ENCODE results near the gene RILP. TPM values are rescaled to one million over a fixed set of nuclear protein-coding genes. Genes with fewer than 3 reads are reported as not detected.

The RILP gene
- polyA plus RNA-seq, 1 donor (not counting 4 experiments of a cell fraction or from before 2014, with no cell fraction given): 3.2 TPM

DNA sequence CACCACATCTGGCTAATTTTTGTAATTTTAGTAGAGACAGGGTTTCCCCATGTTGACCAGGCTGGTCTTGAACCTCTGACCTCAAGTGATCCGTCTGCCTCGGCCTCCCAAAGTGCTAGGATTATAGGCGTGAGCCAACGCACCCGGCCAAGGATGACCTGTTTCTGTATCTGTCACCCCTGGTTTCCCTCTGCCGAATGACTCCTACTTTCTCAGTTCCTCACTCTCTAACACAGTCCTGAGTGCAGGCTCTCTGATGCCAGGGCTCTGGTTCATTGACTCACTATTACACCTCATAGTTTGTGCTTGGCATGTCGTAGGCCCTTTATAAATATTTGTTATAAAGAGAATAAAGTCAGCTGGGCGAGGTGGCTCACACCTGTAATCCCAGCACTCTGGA lies 45.7 kb upstream of the RILP start:
- Histone ChIP-seq H3K9ac (ENCODE audit: control insufficient read depth, extremely low read depth, insufficient read depth, low read length) (no peak overlapping the region), H3K9me1 (ENCODE audit: control insufficient read depth, extremely low read depth, insufficient read depth, low read length) (no peaks in the 10 kb centered on the region), H3K36me3 (ENCODE audit: control insufficient read depth in 2 of 2, extremely low read depth in 1 of 2, insufficient read depth in 2 of 2, low read length in 2 of 2) (no peaks in the 10 kb centered on the region), H3K4me3 (ENCODE audit: control insufficient read depth in 2 of 3, extremely low read depth in 1 of 3, insufficient read depth in 2 of 3, low read depth in 1 of 3, low read length in 3 of 3) (no peak overlapping the region), H3K27me3 (ENCODE audit: control insufficient read depth, extremely low read depth, insufficient read depth, low read length) (no peaks in the 10 kb centered on the region), H2AFZ (ENCODE audit: control insufficient read depth, low read length) (no peak overlapping the region), H3K79me2 (ENCODE audit: control insufficient read depth, insufficient read depth, low read length) (no peaks in the 10 kb centered on the region), H3K4me2 (ENCODE audit: control insufficient read depth, extremely low read depth, insufficient read depth, low read depth, low read length) (no peak overlapping the region), H4K20me1 (ENCODE audit: control insufficient read depth, extremely low read depth, insufficient read depth, low read length) (no peaks in the 10 kb centered on the region), H3K9me3 (ENCODE audit: control insufficient read depth, low read depth, low read length) (no peaks in the 10 kb centered on the region), H3K27ac (ENCODE audit: control insufficient read depth, insufficient read depth, low read length) (no peak overlapping the region), H3K4me1 (ENCODE audit: control insufficient read depth, extremely low read depth, insufficient read depth, low read length) (no peaks in the 10 kb centered on the region)
- no peak for TF ChIP-seq EZH2 (IDR thresholded peaks at IDR 0.05; ENCODE audit: low read length)
- TF ChIP-seq, protein P1, sequence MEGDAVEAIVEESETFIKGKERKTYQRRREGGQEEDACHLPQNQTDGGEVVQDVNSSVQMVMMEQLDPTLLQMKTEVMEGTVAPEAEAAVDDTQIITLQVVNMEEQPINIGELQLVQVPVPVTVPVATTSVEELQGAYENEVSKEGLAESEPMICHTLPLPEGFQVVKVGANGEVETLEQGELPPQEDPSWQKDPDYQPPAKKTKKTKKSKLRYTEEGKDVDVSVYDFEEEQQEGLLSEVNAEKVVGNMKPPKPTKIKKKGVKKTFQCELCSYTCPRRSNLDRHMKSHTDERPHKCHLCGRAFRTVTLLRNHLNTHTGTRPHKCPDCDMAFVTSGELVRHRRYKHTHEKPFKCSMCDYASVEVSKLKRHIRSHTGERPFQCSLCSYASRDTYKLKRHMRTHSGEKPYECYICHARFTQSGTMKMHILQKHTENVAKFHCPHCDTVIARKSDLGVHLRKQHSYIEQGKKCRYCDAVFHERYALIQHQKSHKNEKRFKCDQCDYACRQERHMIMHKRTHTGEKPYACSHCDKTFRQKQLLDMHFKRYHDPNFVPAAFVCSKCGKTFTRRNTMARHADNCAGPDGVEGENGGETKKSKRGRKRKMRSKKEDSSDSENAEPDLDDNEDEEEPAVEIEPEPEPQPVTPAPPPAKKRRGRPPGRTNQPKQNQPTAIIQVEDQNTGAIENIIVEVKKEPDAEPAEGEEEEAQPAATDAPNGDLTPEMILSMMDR (optimal IDR thresholded peaks at IDR 0.05 in 1 of 3, IDR thresholded peaks at IDR 0.05 in 1 of 3, conservative IDR thresholded peaks at IDR 0.05 in 1 of 3; ENCODE audit: extremely low read depth in 1 of 3, insufficient read depth in 2 of 3, low read length in 3 of 3): no peak
- DNase-seq (ENCODE audit: low read depth, low spot score) (no peak), FAIRE-seq (no peak)
- dilution Hi-C loops (cut with MboI; ENCODE audit: extremely low pct_ligation_motif_present, low sequenced_read_pairs): no loop called here

DNA sequence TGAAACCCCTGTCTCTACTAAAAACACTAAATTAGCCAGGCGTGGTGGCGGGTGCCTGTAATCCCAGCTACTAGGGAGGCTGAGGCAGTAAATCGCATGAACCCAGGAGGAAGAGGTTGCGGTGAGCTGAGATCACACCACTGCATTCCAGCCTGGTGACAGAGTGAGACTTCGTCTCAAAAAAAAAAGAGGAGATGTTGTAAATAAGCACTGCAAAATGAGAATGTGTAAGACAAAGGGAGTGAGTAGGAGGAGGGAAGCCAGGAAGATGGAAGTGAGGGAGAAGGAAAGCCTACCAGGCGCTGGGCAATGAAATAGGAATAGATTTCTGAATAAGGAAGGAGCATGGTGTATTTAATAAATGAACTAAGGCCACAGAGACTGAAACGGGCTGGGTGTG lies 43.7 kb upstream of the RILP start:
- dilution Hi-C loops (cut with MboI; ENCODE audit: extremely low pct_ligation_motif_present, low sequenced_read_pairs): no loop called here
- no peaks in the 10 kb centered on the region for H3K79me2 ChIP-seq (ENCODE audit: control insufficient read depth, insufficient read depth, low read length)
- H4K20me1 ChIP-seq (ENCODE audit: control insufficient read depth, extremely low read depth, insufficient read depth, low read length): no peaks in the 10 kb centered on the region
- no peaks in the 10 kb centered on the region for H3K27me3 ChIP-seq (ENCODE audit: control insufficient read depth, extremely low read depth, insufficient read depth, low read length)
- no peak overlapping the region for H3K4me2 ChIP-seq (ENCODE audit: control insufficient read depth, extremely low read depth, insufficient read depth, low read depth, low read length)
- H2AFZ ChIP-seq (ENCODE audit: control insufficient read depth, low read length): no peak overlapping the region
- TF ChIP-seq EZH2 (IDR thresholded peaks at IDR 0.05; ENCODE audit: low read length): no peak
- TF ChIP-seq, protein P1 (optimal IDR thresholded peaks at IDR 0.05 in 1 of 3, IDR thresholded peaks at IDR 0.05 in 1 of 3, conservative IDR thresholded peaks at IDR 0.05 in 1 of 3; ENCODE audit: extremely low read depth in 1 of 3, insufficient read depth in 2 of 3, low read length in 3 of 3): no peak
- no peaks in the 10 kb centered on the region for H3K9me1 ChIP-seq (ENCODE audit: control insufficient read depth, extremely low read depth, insufficient read depth, low read length)
- FAIRE-seq: no peak
- H3K36me3 ChIP-seq (ENCODE audit: control insufficient read depth in 2 of 2, extremely low read depth in 1 of 2, insufficient read depth in 2 of 2, low read length in 2 of 2): no peaks in the 10 kb centered on the region
- H3K9me3 ChIP-seq (ENCODE audit: control insufficient read depth, low read depth, low read length): no peaks in the 10 kb centered on the region
- H3K4me1 ChIP-seq (ENCODE audit: control insufficient read depth, extremely low read depth, insufficient read depth, low read length): no peaks in the 10 kb centered on the region
- H3K9ac ChIP-seq (ENCODE audit: control insufficient read depth, extremely low read depth, insufficient read depth, low read length): no peak overlapping the region
- H3K4me3 ChIP-seq (ENCODE audit: control insufficient read depth in 2 of 3, extremely low read depth in 1 of 3, insufficient read depth in 2 of 3, low read depth in 1 of 3, low read length in 3 of 3): no peak overlapping the region
- no peak for DNase-seq (ENCODE audit: low read depth, low spot score)
- no peak overlapping the region for H3K27ac ChIP-seq (ENCODE audit: control insufficient read depth, insufficient read depth, low read length)

All from keratinocyte (primary cell).